Testis (tissue), 2 donors: ENCODE measurements around the gene STK16.

Source experiments
- POLR2A ChIP-seq: fragments of 450-650 bp; IDR thresholded peaks from one replicate; pipeline ENCODE4 v1.6.1; 2017; ENCODE audit warnings: antibody characterized with exemption, mild to moderate bottlenecking, moderate library complexity
- TF ChIP-seq, protein P1 (sequence below), 3 experiments: fragments of 450-650 bp in 2 of 3; fragments of 200-600 bp in 1 of 3; sonication (generic) in 1 of 3; IDR thresholded peaks; one replicate each; pipeline ENCODE4 v1.5.1; 2016 to 2019; ENCODE audit warnings: antibody characterized with exemption in 3 of 3, mild to moderate bottlenecking in 2 of 3, moderate library complexity in 1 of 3

DNA sequence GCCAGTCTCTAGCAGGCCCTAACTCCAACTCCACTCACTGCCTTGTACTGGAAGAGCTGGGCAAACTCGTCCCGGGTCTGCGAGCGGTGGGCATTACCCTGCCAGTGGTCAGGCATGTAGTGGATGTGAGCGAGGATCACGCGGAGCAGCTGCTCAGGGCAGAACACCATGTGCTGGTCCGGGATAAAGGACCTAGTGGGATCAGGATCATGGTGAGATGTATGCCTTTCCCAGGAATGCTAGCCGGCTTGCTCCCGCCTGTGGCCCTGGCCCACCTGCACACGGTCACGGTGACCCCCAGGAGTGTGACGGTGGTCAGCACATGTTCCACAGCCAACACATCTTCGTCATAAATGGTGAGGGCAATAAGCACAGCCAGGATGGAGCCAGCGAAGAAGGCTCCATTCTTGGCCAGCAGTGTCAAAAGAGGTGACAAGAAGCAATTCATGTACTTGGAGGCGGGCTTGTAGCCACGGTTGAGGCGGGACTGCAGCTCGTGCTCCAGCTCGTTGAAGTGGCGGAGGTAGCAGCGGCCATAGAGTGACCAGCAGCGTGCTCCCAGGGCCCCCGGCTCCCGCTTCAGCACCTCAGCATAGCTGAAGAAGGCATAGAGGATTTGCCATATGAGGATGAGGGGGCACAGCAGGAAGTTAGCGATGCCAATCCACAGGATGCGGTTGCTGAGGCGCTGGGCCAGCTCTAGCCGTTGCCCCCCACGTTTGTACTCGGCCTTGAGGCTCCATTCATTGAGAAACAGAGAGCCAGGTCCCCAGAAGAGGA is 21.3 kb upstream of the STK16 start:
- TF ChIP-seq, protein P1, sequence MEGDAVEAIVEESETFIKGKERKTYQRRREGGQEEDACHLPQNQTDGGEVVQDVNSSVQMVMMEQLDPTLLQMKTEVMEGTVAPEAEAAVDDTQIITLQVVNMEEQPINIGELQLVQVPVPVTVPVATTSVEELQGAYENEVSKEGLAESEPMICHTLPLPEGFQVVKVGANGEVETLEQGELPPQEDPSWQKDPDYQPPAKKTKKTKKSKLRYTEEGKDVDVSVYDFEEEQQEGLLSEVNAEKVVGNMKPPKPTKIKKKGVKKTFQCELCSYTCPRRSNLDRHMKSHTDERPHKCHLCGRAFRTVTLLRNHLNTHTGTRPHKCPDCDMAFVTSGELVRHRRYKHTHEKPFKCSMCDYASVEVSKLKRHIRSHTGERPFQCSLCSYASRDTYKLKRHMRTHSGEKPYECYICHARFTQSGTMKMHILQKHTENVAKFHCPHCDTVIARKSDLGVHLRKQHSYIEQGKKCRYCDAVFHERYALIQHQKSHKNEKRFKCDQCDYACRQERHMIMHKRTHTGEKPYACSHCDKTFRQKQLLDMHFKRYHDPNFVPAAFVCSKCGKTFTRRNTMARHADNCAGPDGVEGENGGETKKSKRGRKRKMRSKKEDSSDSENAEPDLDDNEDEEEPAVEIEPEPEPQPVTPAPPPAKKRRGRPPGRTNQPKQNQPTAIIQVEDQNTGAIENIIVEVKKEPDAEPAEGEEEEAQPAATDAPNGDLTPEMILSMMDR (IDR thresholded peaks at IDR 0.05): no peak
- no peak for TF ChIP-seq POLR2A
